SK-N-SH (cell line): ENCODE results near the gene OGA.

ENCODE experiments used
- CTCF ChIP-seq: fragments of 200-600 bp; sonication (generic); IDR thresholded peaks from 2 replicates; pipeline ENCODE4 v1.6.1; 2017; ENCODE audit warnings: antibody characterized with exemption, mild to moderate bottlenecking, moderate library complexity
- EP300 ChIP-seq, 2 experiments: IDR thresholded peaks; 2 replicates each; pipeline versions ENCODE4 v1.4.0 to v1.6.1; 2012; ENCODE audit warnings: borderline replicate concordance in 1 of 2, low read depth in 1 of 2, low read length in 1 of 2
- EZH2phosphoT487 ChIP-seq: fragments of 200-600 bp; sonication (generic); IDR thresholded peaks from 2 replicates; pipeline ENCODE4 v1.6.1; 2017; ENCODE audit warnings: low read depth, mixed run types, mild to moderate bottlenecking, antibody characterized with exemption, moderate library complexity, borderline replicate concordance
- FOXJ3 ChIP-seq: sonication (generic); formaldehyde crosslinking; IDR thresholded peaks from 2 replicates; pipeline ENCODE4 v1.5.1; 2020; ENCODE audit warnings: mild to moderate bottlenecking, missing genetic modification reagents
- IRF3 ChIP-seq: fragments of 150-350 bp; IDR thresholded peaks from 2 replicates; pipeline ENCODE4 v1.6.1; 2016; ENCODE audit warnings: mild to moderate bottlenecking, low read depth, low read length
- JUND ChIP-seq: IDR thresholded peaks from 2 replicates; pipeline ENCODE4 v1.4.0; 2012
- MAX ChIP-seq: IDR thresholded peaks from 2 replicates; pipeline ENCODE4 v1.4.0; 2012; ENCODE audit warnings: low read depth
- MXI1 ChIP-seq: IDR thresholded peaks from 2 replicates; pipeline ENCODE4 v1.6.1; 2012; ENCODE audit warnings: mild to moderate bottlenecking, low read depth, low read length, improper control_type of control experiment
- REST ChIP-seq: IDR thresholded peaks from 2 replicates; pipeline ENCODE4 v1.6.1; 2012; ENCODE audit warnings: mild to moderate bottlenecking, low read depth, low read length, moderate library complexity
- RFX5 ChIP-seq: IDR thresholded peaks from 2 replicates; pipeline ENCODE4 v1.6.1; 2012; ENCODE audit warnings: mild to moderate bottlenecking, improper control_type of control experiment, low read length
- TAF1 ChIP-seq: IDR thresholded peaks from 2 replicates; pipeline ENCODE4 v1.6.1; 2012; ENCODE audit warnings: low read depth, mild to moderate bottlenecking, low read length, moderate library complexity, borderline replicate concordance
- YY1 ChIP-seq: IDR thresholded peaks from 2 replicates; pipeline ENCODE4 v1.4.0; 2012; ENCODE audit warnings: low read depth, mild to moderate bottlenecking
- ZBTB33 ChIP-seq: IDR thresholded peaks from 2 replicates; pipeline ENCODE4 v1.4.0; 2012; ENCODE audit warnings: low read depth, borderline replicate concordance

- TF ChIP-seq JUND (no peak), MAX (no peak), EZH2phosphoT487 (no peak), EP300 (IDR thresholded peaks at IDR 0.05; ENCODE audit: borderline replicate concordance in 1 of 2, low read depth in 1 of 2, low read length in 1 of 2) (no peak), REST (no peak), CTCF (no peak), MXI1 (no peak), FOXJ3 (CRISPR knock-in tag) (no peak), ZBTB33 (no peak), IRF3 (no peak), TAF1 (no peak), YY1 (no peak), RFX5 (no peak)
Measured at GRCh38 chr10:101776161-101776817, 42.0 kb downstream of the OGA start.
